Lower lobe of right lung (tissue), 2 donors: ENCODE results near the gene HBM. TPM values are rescaled to one million over a fixed set of nuclear protein-coding genes. Genes with fewer than 3 reads are reported as not detected.

Experiments
- ATAC-seq, 2 donors: fragments of 200-7000 bp; cut with Tn5 transposase; one replicate each; pipeline ENCODE4 v1.9.1; 2020 to 2022; ENCODE audit warnings: mild to moderate bottlenecking in 2 of 2, moderate library complexity in 2 of 2
- DNase-seq: peaks from one replicate; pipeline ENCODE4 v3.0.0-alpha.2; 2020
- H3K27ac ChIP-seq: fragments of 200-600 bp; one replicate; pipeline ENCODE4 v1.8.0; 2022
- H3K27me3 ChIP-seq: fragments of 200-600 bp; one replicate; pipeline ENCODE4 v1.8.0; 2022; ENCODE audit warnings: low read depth
- H3K36me3 ChIP-seq: fragments of 200-600 bp; one replicate; pipeline ENCODE4 v1.8.0; 2022; ENCODE audit warnings: mild to moderate bottlenecking
- H3K4me1 ChIP-seq: fragments of 200-600 bp; one replicate; pipeline ENCODE4 v1.8.0; 2022
- H3K4me3 ChIP-seq: fragments of 200-600 bp; one replicate; pipeline ENCODE4 v1.8.0; 2022; ENCODE audit warnings: mild to moderate bottlenecking
- H3K9me3 ChIP-seq: fragments of 200-600 bp; one replicate; pipeline ENCODE4 v1.8.0; 2022
- intact Hi-C: fragments of 100-400 bp; cut with DNase I; formaldehyde crosslinking; loops from one replicate; pipeline ENCODE4 v1.11.0; 2022
- total RNA-seq: library from RNA; stranded (reverse); fragmentation: NEBNext Ultra II Directional; extraction: Animal tissue kit (Norgen Biotek cat#: 25700); gene quantifications from one replicate; pipeline ENCODE4 v1.2.1, GENCODE V29; 2021
- TF ChIP-seq, protein P1 (sequence below): fragments of 200-600 bp; IDR thresholded peaks from one replicate; pipeline ENCODE4 v1.8.0; 2022; ENCODE audit warnings: antibody characterized with exemption, mild to moderate bottlenecking
- donor health status: DM: no; HTN: yes; CAD: no; lungs with severe emphysema.

The HBM gene
- total RNA-seq, 1 donor from 2014 or later = not detected

GRCh38 chr16:130533-131173 is 35.1 kb upstream of the HBM start:
- no peak overlapping the region for H3K27ac ChIP-seq
- no peaks in the 10 kb centered on the region for H3K27me3 ChIP-seq
- H3K4me1 ChIP-seq = no peaks in the 10 kb centered on the region
- no peaks in the 10 kb centered on the region for H3K9me3 ChIP-seq
- intact Hi-C loops = no loop called here
- ATAC-seq = no peak
- TF ChIP-seq, protein P1, sequence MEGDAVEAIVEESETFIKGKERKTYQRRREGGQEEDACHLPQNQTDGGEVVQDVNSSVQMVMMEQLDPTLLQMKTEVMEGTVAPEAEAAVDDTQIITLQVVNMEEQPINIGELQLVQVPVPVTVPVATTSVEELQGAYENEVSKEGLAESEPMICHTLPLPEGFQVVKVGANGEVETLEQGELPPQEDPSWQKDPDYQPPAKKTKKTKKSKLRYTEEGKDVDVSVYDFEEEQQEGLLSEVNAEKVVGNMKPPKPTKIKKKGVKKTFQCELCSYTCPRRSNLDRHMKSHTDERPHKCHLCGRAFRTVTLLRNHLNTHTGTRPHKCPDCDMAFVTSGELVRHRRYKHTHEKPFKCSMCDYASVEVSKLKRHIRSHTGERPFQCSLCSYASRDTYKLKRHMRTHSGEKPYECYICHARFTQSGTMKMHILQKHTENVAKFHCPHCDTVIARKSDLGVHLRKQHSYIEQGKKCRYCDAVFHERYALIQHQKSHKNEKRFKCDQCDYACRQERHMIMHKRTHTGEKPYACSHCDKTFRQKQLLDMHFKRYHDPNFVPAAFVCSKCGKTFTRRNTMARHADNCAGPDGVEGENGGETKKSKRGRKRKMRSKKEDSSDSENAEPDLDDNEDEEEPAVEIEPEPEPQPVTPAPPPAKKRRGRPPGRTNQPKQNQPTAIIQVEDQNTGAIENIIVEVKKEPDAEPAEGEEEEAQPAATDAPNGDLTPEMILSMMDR = no peak
- no peak for DNase-seq
- no peak overlapping the region for H3K4me3 ChIP-seq
- H3K36me3 ChIP-seq = peaks cover 6% of the 10 kb centered on the region

DNA sequence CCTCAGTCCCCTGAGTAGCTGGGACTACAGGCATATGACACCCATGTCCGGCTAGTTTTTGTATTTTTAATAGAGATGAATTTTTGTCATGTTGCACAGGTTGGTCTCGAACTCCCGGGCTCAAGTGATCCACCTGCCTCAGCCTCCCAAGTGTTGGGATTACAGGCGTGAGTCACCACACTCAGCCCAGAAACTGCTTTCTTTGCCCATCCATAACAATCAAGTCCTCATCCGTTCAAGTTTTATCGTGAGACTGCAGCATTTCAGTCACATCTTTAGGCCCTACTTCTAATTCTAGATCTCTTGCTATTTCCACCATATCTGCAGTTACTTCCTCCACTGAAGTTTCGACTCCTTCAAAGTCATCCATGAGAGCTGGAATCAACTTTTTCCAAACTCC is 33.7 kb upstream of the HBM start:
- no peak overlapping the region for H3K4me3 ChIP-seq
- no peak for ATAC-seq
- no peak for DNase-seq
- H3K27me3 ChIP-seq = no peaks in the 10 kb centered on the region
- H3K9me3 ChIP-seq = no peaks in the 10 kb centered on the region
- intact Hi-C loops = no loop called here
- H3K27ac ChIP-seq = no peak overlapping the region
- H3K36me3 ChIP-seq = peaks cover 6% of the 10 kb centered on the region
- peaks cover 3% of the 10 kb centered on the region for H3K4me1 ChIP-seq
- TF ChIP-seq, protein P1 = no peak

GRCh38 chr16:133716-134115 is 32.1 kb upstream of the HBM start:
- H3K4me1 ChIP-seq = peaks cover 10% of the 10 kb centered on the region

GRCh38 chr16:138049-138417 is 27.7 kb upstream of the HBM start:
- TF ChIP-seq, protein P1 = no peak

More at GRCh38 chr16:133716-134115, 32.1 kb upstream of the HBM start:
- no peak for ATAC-seq
- no peak for DNase-seq
- intact Hi-C loops = no loop called here
- Histone ChIP-seq H3K27me3 (no peaks in the 10 kb centered on the region), H3K36me3 (peaks cover 6% of the 10 kb centered on the region), H3K4me3 (no peak overlapping the region), H3K9me3 (no peaks in the 10 kb centered on the region), H3K27ac (no peak overlapping the region)
- TF ChIP-seq, protein P1 = no peak

GRCh38 chr16:140175-140857 is 25.5 kb upstream of the HBM start:
- peaks cover 8% of the 10 kb centered on the region for H3K27me3 ChIP-seq
- no peak overlapping the region for H3K4me3 ChIP-seq
- H3K27ac ChIP-seq = no peak overlapping the region
- no peaks in the 10 kb centered on the region for H3K36me3 ChIP-seq
- no peak for ATAC-seq
- no peaks in the 10 kb centered on the region for H3K9me3 ChIP-seq
- TF ChIP-seq, protein P1 = no peak
- intact Hi-C loops = no loop called here
- DNase-seq = no peak
- H3K4me1 ChIP-seq = peaks cover 10% of the 10 kb centered on the region

More at GRCh38 chr16:138049-138417, 27.7 kb upstream of the HBM start:
- no peak for DNase-seq
- H3K27ac ChIP-seq = peak overlapping the region; percentile 69
- H3K4me1 ChIP-seq = peaks cover 10% of the 10 kb centered on the region
- peak overlapping the region; percentile 66 for H3K4me3 ChIP-seq
- intact Hi-C loops = no loop called here
- peak; percentile 40 to 52 for ATAC-seq
- H3K9me3 ChIP-seq = no peaks in the 10 kb centered on the region
- H3K36me3 ChIP-seq = no peaks in the 10 kb centered on the region
- no peaks in the 10 kb centered on the region for H3K27me3 ChIP-seq
